Measurements from ENCODE around the gene RBM26.

DNA sequence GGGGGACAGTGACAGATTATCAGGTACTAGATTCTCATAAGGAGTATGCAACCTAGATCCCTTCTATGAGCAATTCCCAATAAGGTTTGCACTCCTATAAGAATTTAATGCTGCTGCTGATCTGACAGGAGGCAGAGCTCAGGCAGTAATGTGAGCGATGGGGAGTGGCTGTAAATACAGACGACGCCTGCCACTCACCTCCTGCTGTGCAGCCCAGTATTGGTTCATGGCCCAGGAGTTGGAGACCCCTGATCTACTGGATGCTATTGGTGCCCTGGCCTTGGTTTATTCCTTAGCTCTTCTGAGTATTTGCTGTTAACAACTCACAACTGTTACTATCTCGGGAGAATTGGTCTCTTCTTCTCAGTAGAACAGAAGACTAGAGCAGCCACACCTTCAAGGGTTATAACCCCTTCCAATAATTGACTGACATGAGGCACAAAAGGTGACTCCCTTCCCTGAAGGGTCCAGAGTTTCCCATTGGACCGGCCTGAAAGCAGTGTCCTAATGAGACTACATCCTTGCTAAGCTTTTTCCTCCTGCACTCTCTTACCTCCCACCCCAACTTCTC is 35.0 kb upstream of the RBM26 start:
- TF ChIP-seq CTCF (IDR thresholded peaks at IDR 0.05) (no peak), ZFX (IDR thresholded peaks at IDR 0.05; ENCODE audit: borderline replicate concordance) (no peak)
